K562 (cell line): ENCODE data around the gene MVP. TPM values are rescaled to one million over a fixed set of nuclear protein-coding genes. Genes with fewer than 3 reads are reported as not detected.

ENCODE experiments used
- CBX2 ChIP-seq: fragments of 200-600 bp; sonication (generic); IDR thresholded peaks from one replicate; pipeline ENCODE4 v1.6.1; 2012; ENCODE audit warnings: mild to moderate bottlenecking, low read length, inconsistent platforms; ENCODE audit not compliant: insufficient read depth, poor library complexity, severe bottlenecking
- GTF2F1 ChIP-seq: IDR thresholded peaks from 2 replicates; pipeline ENCODE4 v1.6.1; 2011; ENCODE audit warnings: low read depth, low read length, improper control_type of control experiment
- HDGF ChIP-seq: fragments of 450-650 bp; IDR thresholded peaks from 2 replicates; pipeline ENCODE4 v1.6.1; 2016
- HINFP ChIP-seq: fragments of 450-650 bp; conservative IDR thresholded peaks from 2 replicates; pipeline ENCODE4 v1.6.1; 2016; ENCODE audit warnings: missing genetic modification characterization, low read depth, mild to moderate bottlenecking, control low read depth, missing compliant biosample characterization
- MCM2 ChIP-seq: fragments of 450-650 bp; IDR thresholded peaks from 2 replicates; pipeline ENCODE4 v1.6.1; 2017; ENCODE audit warnings: low read depth, mild to moderate bottlenecking
- MEF2A ChIP-seq: IDR thresholded peaks from 2 replicates; pipeline ENCODE4 v1.6.1; 2011; ENCODE audit warnings: low read depth, mild to moderate bottlenecking, low read length, moderate library complexity; ENCODE audit not compliant: control insufficient read depth
- MITF ChIP-seq: IDR thresholded peaks from 2 replicates; pipeline ENCODE4 v1.6.1; 2014; ENCODE audit warnings: antibody characterized with exemption
- NELFE ChIP-seq: IDR thresholded peaks from 2 replicates; pipeline ENCODE4 v1.6.1; 2011; ENCODE audit warnings: mild to moderate bottlenecking; ENCODE audit not compliant: insufficient read depth, insufficient read length
- SIX5 ChIP-seq, 2 experiments: IDR thresholded peaks; 2 replicates each; pipeline ENCODE4 v1.6.1; 2011; ENCODE audit warnings: low read length in 2 of 2, borderline replicate concordance in 1 of 2, low read depth in 1 of 2, mild to moderate bottlenecking in 1 of 2, moderate library complexity in 1 of 2; ENCODE audit not compliant: insufficient read depth in 1 of 2
- ZBTB40 ChIP-seq, 2 experiments: fragments of 450-650 bp in 1 of 2; sonication (generic) in 1 of 2; formaldehyde crosslinking in 1 of 2; IDR thresholded peaks; 2 replicates each; pipeline versions ENCODE4 v1.7.1 to v1.9.0; 2016 to 2022; ENCODE audit warnings: inconsistent platforms in 1 of 2, mild to moderate bottlenecking in 1 of 2, missing genetic modification reagents in 1 of 2
- ZNF311 ChIP-seq: fragments of 250-450 bp; sonication (Bioruptor Pico); IDR thresholded peaks from 2 replicates; pipeline ENCODE4 v1.4.0; 2020; ENCODE audit warnings: mild to moderate bottlenecking, moderate library complexity
- ZNF445 ChIP-seq: fragments of 250-450 bp; sonication (Bioruptor Pico); IDR thresholded peaks from 2 replicates; pipeline ENCODE4 v1.4.0; 2020; ENCODE audit warnings: low read depth, mild to moderate bottlenecking, moderate library complexity
- ZNF75A ChIP-seq: fragments of 450-650 bp; formaldehyde crosslinking; IDR thresholded peaks from 2 replicates; pipeline ENCODE4 v1.4.0; 2020; ENCODE audit warnings: mild to moderate bottlenecking
- polyA plus RNA-seq, 8 experiments: library from polyadenylated mRNA; depleted of rRNA in 4 of 8; stranded (reverse) in 5 of 8; unstranded in 3 of 8; fragments of >200 nt; fragmentation: Nextera tagmentation in 2 of 8; fragmentation: Illumina TruSeq in 1 of 8; extraction: Ambion mirVana in 2 of 8; extraction: Trizol in 1 of 8; gene quantifications; 2 replicates each; pipeline versions ENCODE4 v1.2.1 to v1.2.3, GENCODE V29; 2011 to 2014; ENCODE audit warnings: inconsistent platforms in 1 of 8, missing spikeins in 1 of 8
- total RNA-seq, 7 experiments: library from RNA; depleted of rRNA in 6 of 7; stranded (reverse); fragments of >200 nt in 6 of 7; fragmentation: Illumina TruSeq in 2 of 7; extraction: Trizol in 2 of 7; gene quantifications; 2 replicates each; pipeline versions ENCODE4 v1.2.1 to v1.2.3, GENCODE V29; 2011 to 2021; ENCODE audit warnings: low replicate concordance in 1 of 7

MVP gene
- total and polyA plus RNA-seq, 9 of the 15 experiments (the other 6 are each of a cell fraction or from before 2014, with no cell fraction given) = 0.39 to 1.9 (median 0.76) TPM; not detected in 2

GRCh38 chr16:29815793-29816693 is 4.2 kb upstream of the MVP start, which contains the start of gene PAGR1 (continued):
- 0 out of 2 replicates have a peak, but pooled peaks have one; percentile 33 for TF ChIP-seq MITF
- TF ChIP-seq NELFE = no peak
- TF ChIP-seq MCM2 = no peak
- TF ChIP-seq ZNF445 (CRISPR knock-in tag) = no peak
- no peak for TF ChIP-seq ZNF311
- no peak for TF ChIP-seq CBX2
- TF ChIP-seq ZBTB40 (IDR thresholded peaks at IDR 0.05) = peak; percentile 72
- TF ChIP-seq ZBTB40 (CRISPR knock-in tag; IDR thresholded peaks at IDR 0.05) = no peak
- TF ChIP-seq MEF2A = no peak
- TF ChIP-seq GTF2F1 = no peak
- no peak for TF ChIP-seq ZNF75A (CRISPR knock-in tag)
- TF ChIP-seq HDGF = no peak
- peak; percentile 68 to 73; a peak in 3 of 4 replicates for TF ChIP-seq SIX5 (IDR thresholded peaks at IDR 0.05; ENCODE audit: borderline replicate concordance in 1 of 2, insufficient read depth in 1 of 2, low read depth in 1 of 2, low read length in 2 of 2)
- TF ChIP-seq HINFP (tag) = no peak
